GM19372 (cell line): ENCODE measurements around the gene ANKRD34A.
"Not testable (repeated sequence)": the region's sequence is repeated elsewhere in the genome, so short reads cannot be mapped to it uniquely, and the experiment has no call there.

Source experiments
- ATAC-seq: cut with Tn5 transposase; IDR thresholded peaks from one replicate; pipeline ENCODE4 v1.9.1; 2021; ENCODE audit warnings: mild to moderate bottlenecking, low read depth, moderate library complexity; ENCODE audit not compliant: unreplicated experiment

The ANKRD34A gene

GRCh38 chr1:145949219-145949618, 15.2 kb downstream of the ANKRD34A start:
- ATAC-seq: no peak

GRCh38 chr1:145947551-145947950, 16.8 kb downstream of the ANKRD34A start:
- ATAC-seq: no peak

GRCh38 chr1:145946477-145946986, 17.8 kb downstream of the ANKRD34A start:
- ATAC-seq: no peak

GRCh38 chr1:145944532-145944931, 19.8 kb downstream of the ANKRD34A start:
- no peak for ATAC-seq

GRCh38 chr1:145942871-145943270, 21.5 kb downstream of the ANKRD34A start:
- ATAC-seq: no peak

GRCh38 chr1:145942405-145942804, 22.0 kb downstream of the ANKRD34A start:
- no peak for ATAC-seq

- ATAC-seq: no peak
Observed at GRCh38 chr1:145937436-145937835, 26.9 kb downstream of the ANKRD34A start.

GRCh38 chr1:145936247-145936646, 28.1 kb downstream of the ANKRD34A start:
- no peak for ATAC-seq

GRCh38 chr1:145935708-145936107, 28.7 kb downstream of the ANKRD34A start:
- ATAC-seq: no peak

DNA sequence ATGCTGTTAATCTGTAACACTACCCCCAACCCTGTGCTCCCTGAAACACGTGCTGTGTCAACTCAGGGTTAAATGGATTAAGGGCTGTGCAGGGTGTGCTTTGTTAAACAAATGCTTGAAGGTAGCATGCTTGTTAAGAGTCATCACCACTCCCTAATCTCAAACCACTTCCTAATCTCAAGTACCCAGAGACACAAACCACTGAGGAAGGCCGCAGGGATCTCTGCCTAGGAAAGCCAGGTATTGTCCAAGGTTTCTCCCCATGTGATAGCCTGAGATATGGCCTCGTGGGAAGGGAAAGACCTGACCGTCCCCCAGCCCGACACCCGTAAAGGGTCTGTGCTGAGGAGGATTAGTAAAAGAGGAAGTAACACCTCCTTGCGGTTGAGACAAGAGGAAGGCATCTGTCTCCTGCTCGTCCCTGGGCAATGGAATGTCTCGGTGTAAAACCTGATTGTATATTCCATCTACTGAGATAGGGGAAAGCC, 31.8 kb downstream of the ANKRD34A start:
- ATAC-seq: not testable (repeated sequence)

DNA sequence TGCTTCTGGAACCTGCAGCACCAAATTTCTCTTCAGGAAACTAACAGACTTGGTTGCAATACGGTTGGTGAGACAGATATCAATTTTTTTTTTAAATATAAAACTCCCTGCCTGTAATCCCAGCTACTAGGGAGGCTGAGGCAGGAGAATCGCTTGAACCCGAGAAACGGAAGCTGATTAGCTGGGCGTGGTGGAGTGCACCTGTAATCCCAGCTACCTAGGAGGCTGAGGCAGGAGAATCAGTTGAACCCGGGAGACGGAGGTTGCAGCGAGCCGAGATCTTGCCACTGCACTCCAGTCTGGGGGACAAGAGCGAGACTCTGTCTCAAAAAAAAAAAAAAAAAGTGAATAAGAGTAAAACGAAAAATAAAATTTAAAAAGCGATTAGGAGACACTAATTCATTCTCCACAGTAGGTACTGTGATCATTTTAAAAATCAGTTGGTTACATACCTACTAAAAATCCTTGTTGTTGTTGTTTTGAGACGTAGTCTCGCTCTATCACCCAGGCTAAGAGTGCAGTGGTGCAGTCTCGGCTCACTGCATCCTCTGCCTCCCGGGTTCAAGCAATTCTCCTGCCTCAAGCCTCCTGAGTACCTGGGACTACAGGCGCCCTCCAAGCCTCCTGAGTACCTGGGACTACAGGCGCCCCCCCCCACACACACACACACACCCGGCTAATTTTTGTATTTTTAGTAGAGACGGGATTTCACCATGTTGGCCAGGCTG, 36.3 kb downstream of the ANKRD34A start:
- no peak for ATAC-seq

- ATAC-seq: peak; percentile 97
Observed at GRCh38 chr1:145927063-145927886, 37.1 kb downstream of the ANKRD34A start, which contains the start of gene RBM8A. Gene RBM8A, minus strand, starts transcription at chr1:145927484. Its CDS starts 58 bp downstream, at chr1:145927426.

GRCh38 chr1:145926686-145927062, 37.7 kb downstream of the ANKRD34A start:
- ATAC-seq: peak; percentile 4

DNA sequence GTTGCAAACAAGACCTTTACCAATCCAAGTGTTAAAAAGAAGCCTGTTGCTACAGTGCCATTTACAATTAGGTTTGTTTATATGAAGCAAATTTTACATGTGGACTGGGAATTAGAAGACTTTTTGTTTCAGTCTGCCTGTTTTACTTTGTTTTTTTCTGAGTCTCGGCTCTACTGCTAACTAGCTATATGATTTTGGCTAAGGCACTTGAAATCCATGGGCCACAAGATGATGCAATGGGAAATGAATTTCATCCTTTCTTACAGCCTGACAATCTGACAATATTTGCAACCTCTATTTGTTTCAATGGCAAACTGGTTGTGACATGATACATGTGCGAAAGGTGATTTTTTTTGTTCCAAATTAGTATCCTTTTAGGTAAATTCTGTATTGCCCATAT, 42.1 kb downstream of the ANKRD34A start:
- ATAC-seq: no peak

DNA sequence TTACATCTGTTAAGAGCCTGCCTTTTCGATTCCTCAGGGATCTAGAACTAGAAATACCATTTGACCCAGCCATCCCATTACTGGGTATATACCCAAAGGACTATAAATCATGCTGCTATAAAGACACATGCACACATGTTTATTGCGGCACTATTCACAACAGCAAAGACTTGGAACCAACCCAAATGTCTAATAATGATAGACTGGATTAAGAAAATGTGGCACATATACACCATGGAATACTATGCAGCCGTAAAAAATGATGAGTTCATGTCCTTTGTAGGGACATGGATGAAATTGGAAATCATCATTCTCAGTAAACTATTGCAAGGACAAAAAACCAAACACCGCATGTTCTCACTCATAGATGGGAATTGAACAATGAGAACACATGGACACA, 44.1 kb downstream of the ANKRD34A start:
- ATAC-seq: not testable (repeated sequence)

GRCh38 chr1:145918992-145919939, 45.1 kb downstream of the ANKRD34A start:
- ATAC-seq: peak; percentile 6

GRCh38 chr1:145918144-145918991, 46.0 kb downstream of the ANKRD34A start, which contains the start of gene PEX11B:
Gene PEX11B, minus strand, starts transcription at chr1:145918717. Its CDS starts 29 bp downstream, at chr1:145918688.
- peak; percentile 87 for ATAC-seq

- no peak for ATAC-seq
Observed at GRCh38 chr1:145917595-145917994, 46.8 kb downstream of the ANKRD34A start.

- no peak for ATAC-seq
Observed at GRCh38 chr1:145916745-145917144, 47.6 kb downstream of the ANKRD34A start.
